Breast epithelium (tissue), 4 donors: Measurements from ENCODE around the gene ITGAL. TPM values are rescaled to one million over a fixed set of nuclear protein-coding genes. Genes with fewer than 3 reads are reported as not detected.

Experiments used
- DNase-seq, 2 donors: peaks; one replicate each; pipeline ENCODE4 v3.0.0-alpha.2; 2019; ENCODE audit warnings: low spot score in 2 of 2
- H3K27ac ChIP-seq, 2 donors: fragments of 200-600 bp; sonication (generic) in 1 of 2; one replicate each; pipeline ENCODE4 v1.5.1; 2016 to 2019; ENCODE audit warnings: mild to moderate bottlenecking in 1 of 2
- H3K27me3 ChIP-seq, 2 donors: fragments of 200-600 bp; sonication (generic) in 1 of 2; one replicate each; pipeline versions ENCODE4 v1.5.1 to v1.6.0; 2017 to 2019; ENCODE audit warnings: control low read depth in 1 of 2, mild to moderate bottlenecking in 1 of 2
- H3K36me3 ChIP-seq: fragments of 200-600 bp; one replicate; pipeline ENCODE4 v1.5.1; 2019
- H3K4me1 ChIP-seq, 2 donors: fragments of 200-600 bp; sonication (generic); one replicate each; pipeline ENCODE4 v1.5.1; 2016 to 2019; ENCODE audit warnings: control low read depth in 1 of 2
- H3K4me3 ChIP-seq, 3 donors: fragments of 200-600 bp; sonication (generic); 1 replicate in 2 of 3; 2 replicates in 1 of 3; pipeline ENCODE4 v1.5.1; 2016 to 2019; ENCODE audit warnings: mild to moderate bottlenecking in 3 of 3, moderate library complexity in 2 of 3
- H3K9me3 ChIP-seq, 2 donors: fragments of 200-600 bp; sonication (generic) in 1 of 2; one replicate each; pipeline ENCODE4 v1.5.1; 2016 to 2019; ENCODE audit warnings: control low read depth in 1 of 2
- CTCF ChIP-seq, 3 donors: fragments of 450-650 bp; IDR thresholded peaks; one replicate each; pipeline ENCODE4 v1.5.1; 2016 to 2017; ENCODE audit warnings: antibody characterized with exemption in 3 of 3, mild to moderate bottlenecking in 3 of 3, moderate library complexity in 3 of 3
- POLR2A ChIP-seq: fragments of 450-650 bp; IDR thresholded peaks from one replicate; pipeline ENCODE4 v1.6.1; 2016; ENCODE audit warnings: antibody characterized with exemption, mild to moderate bottlenecking, moderate library complexity
- POLR2AphosphoS5 ChIP-seq, 3 donors: sonication (generic); formaldehyde crosslinking; IDR thresholded peaks; one replicate each; pipeline ENCODE4 v1.6.1; 2017; ENCODE audit warnings: antibody characterized with exemption in 3 of 3
- intact Hi-C: fragments of 100-400 bp; cut with DNase I; formaldehyde crosslinking; loops from one replicate; pipeline ENCODE4 v1.15.1; 2023; ENCODE audit warnings: low total_unique reads
- total RNA-seq, 3 donors: library from RNA; depleted of rRNA; stranded (reverse); fragments of >200 nt; gene quantifications; one replicate each; pipeline ENCODE4 v1.1.0, GENCODE V29; 2016

The ITGAL gene
- total RNA-seq, 3 donors from 2014 or later = 2.3 to 5.7 (median 2.4) TPM

GRCh38 chr16:30532285-30533145 is 60.0 kb downstream of the ITGAL start:
- no peaks in the 10 kb centered on the region for H3K27me3 ChIP-seq
- peaks cover 7 to 17% of the 10 kb centered on the region in 2 donors for H3K4me1 ChIP-seq
- H3K9me3 ChIP-seq = no peaks in the 10 kb centered on the region
- intact Hi-C loops = no loop called here
- no peak for TF ChIP-seq POLR2AphosphoS5 (IDR thresholded peaks at IDR 0.05)
- TF ChIP-seq CTCF (IDR thresholded peaks at IDR 0.05) = no peak
- TF ChIP-seq POLR2A = no peak
- DNase-seq = no peak
- H3K36me3 ChIP-seq = peaks cover 5% of the 10 kb centered on the region
- H3K27ac ChIP-seq = peak overlapping the region in 1 of 2 donors; percentile 99
- no peak overlapping the region for H3K4me3 ChIP-seq

GRCh38 chr16:30533146-30533522 is 60.6 kb downstream of the ITGAL start:
- H3K4me3 ChIP-seq = peak overlapping the region in 2 of 3 donors; percentile 76 to 87
- H3K27ac ChIP-seq = peak overlapping the region; percentile 99
- intact Hi-C loops = no loop called here

DNA sequence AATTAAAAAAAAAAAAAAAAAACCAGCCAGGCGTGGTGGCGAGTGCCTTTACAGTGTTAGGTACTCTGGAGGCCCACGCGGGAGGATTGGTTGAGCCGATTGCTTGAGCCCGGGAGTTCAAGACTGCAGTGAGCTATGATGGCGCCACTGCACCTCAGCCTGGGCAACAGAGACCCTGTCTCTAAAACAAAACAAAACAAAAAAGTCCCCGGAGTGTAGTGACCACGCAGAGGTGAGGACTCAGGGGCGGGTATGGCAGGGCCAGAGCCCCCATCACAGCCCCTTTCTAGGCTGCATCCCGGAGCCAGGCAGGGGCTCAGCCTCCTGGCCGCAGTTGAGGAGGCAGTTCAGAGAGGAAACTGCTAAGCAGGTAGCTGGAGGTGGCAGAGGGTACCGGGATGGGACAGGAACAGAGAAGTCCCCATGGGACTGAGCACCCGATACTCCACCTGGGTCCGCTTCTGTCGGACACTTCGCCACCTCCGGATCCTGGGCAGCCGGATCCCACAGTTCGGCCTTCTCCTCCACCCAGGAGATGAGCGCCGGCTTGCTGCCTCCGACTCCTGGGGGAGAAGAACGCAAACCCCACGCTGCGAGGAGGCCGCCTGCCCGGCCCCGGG is 61.3 kb downstream of the ITGAL start:
- Histone ChIP-seq H3K4me1 (peaks cover 0 to 17% of the 10 kb centered on the region in 2 donors), H3K36me3 (peaks cover 5% of the 10 kb centered on the region), H3K4me3 (peak overlapping the region; percentile 63 to 87 (median 76)), H3K27ac (peak overlapping the region; percentile 99), H3K9me3 (no peaks in the 10 kb centered on the region), H3K27me3 (no peaks in the 10 kb centered on the region)
- TF ChIP-seq POLR2AphosphoS5 (IDR thresholded peaks at IDR 0.05) = no peak
- TF ChIP-seq CTCF (IDR thresholded peaks at IDR 0.05) = no peak
- intact Hi-C loops = no loop called here
- no peak for DNase-seq

More at GRCh38 chr16:30533146-30533522, 60.6 kb downstream of the ITGAL start:
- DNase-seq = no peak
- H3K9me3 ChIP-seq = no peaks in the 10 kb centered on the region
- H3K27me3 ChIP-seq = no peaks in the 10 kb centered on the region
- peaks cover 1 to 17% of the 10 kb centered on the region in 2 donors for H3K4me1 ChIP-seq
- TF ChIP-seq POLR2AphosphoS5 (IDR thresholded peaks at IDR 0.05) (no peak), POLR2A (no peak), CTCF (IDR thresholded peaks at IDR 0.05) (no peak)
- H3K36me3 ChIP-seq = peaks cover 5% of the 10 kb centered on the region

DNA sequence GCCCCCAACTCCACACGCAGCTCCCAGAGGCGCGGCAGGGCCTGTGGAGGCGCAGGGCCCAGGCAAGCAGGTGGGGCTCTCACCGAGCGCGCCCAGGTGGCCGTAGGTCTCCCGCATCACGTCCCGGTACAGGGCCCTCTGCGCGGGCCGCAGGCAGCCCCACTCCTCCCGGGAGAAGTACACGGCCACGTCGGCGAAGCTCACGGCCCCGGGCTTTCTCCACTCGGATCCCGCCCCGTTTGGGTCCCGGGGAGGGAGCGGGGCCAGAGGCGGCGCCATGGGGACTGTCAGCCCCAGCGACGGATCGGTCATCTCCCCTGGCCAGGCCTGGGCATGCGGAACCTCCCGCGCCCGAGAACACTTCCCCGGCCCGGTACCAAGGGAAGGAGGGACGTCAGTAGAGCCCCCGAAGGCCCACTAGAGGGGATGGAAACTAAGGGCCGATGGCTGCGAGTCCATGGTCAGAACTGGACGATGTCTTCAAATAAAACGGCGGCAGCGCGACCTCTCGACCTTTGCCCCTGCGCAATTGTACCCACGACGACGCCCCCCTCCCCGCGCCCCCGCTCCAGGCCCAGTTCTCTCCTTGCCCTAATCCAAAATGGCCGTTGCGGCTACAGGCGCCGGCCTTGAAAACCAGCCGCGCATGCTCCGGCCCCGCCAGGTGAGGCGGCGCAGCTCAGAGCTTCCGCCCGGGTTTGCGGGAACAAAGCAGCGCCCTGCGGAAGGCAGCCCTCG is 62.0 kb downstream of the ITGAL start, which contains the start of gene ZNF747:
Gene ZNF747, minus strand, starts transcription at position 491 of the 738 bp plus-strand sequence. Its CDS starts 179 bp downstream, at position 312.
- Histone ChIP-seq H3K9me3 (no peaks in the 10 kb centered on the region), H3K4me3 (peak within 1 kb of the TSS; percentile 63 to 87 (median 76)), H3K27ac (peak within 1 kb of the TSS; percentile 99), H3K4me1 (peaks cover 0 to 17% of the 10 kb centered on the region in 2 donors), H3K36me3 (peaks cover 5% of the 10 kb centered on the region), H3K27me3 (no peaks in the 10 kb centered on the region)
- DNase-seq = peak; percentile 89
- intact Hi-C loops = no loop called here
- TF ChIP-seq POLR2AphosphoS5 (IDR thresholded peaks at IDR 0.05) (peak in 2 of 3 donors; percentile 77 to 79), CTCF (IDR thresholded peaks at IDR 0.05) (no peak), POLR2A (no peak)
